Ascending aorta (tissue), 2 donors: ENCODE data around the gene NT5DC1. TPM values are rescaled to one million over a fixed set of nuclear protein-coding genes. Genes with fewer than 3 reads are reported as not detected.

Experiments used
- DNase-seq, 2 donors: peaks; one replicate each; pipeline ENCODE4 v3.0.0-alpha.2; 2019; ENCODE audit warnings: low spot score in 2 of 2
- H3K27ac ChIP-seq, 2 donors: fragments of 200-600 bp; sonication (generic); one replicate each; pipeline ENCODE4 v1.5.1; 2016 to 2017; ENCODE audit warnings: mild to moderate bottlenecking in 1 of 2
- H3K27me3 ChIP-seq: fragments of 200-600 bp; sonication (generic); one replicate; pipeline ENCODE4 v1.5.1; 2017
- H3K36me3 ChIP-seq, 2 donors: fragments of 200-600 bp; sonication (generic); one replicate each; pipeline ENCODE4 v1.5.1; 2016
- H3K4me1 ChIP-seq, 2 donors: fragments of 200-600 bp; sonication (generic); one replicate each; pipeline ENCODE4 v1.5.1; 2016 to 2017; ENCODE audit warnings: mild to moderate bottlenecking in 1 of 2
- H3K4me3 ChIP-seq, 2 donors: fragments of 200-600 bp; sonication (generic); one replicate each; pipeline ENCODE4 v1.5.1; 2016 to 2017; ENCODE audit warnings: mild to moderate bottlenecking in 1 of 2
- H3K9me3 ChIP-seq, 2 donors: fragments of 200-600 bp; sonication (generic); one replicate each; pipeline ENCODE4 v1.5.1; 2016
- CTCF ChIP-seq, 3 experiments: fragments of 200-600 bp in 2 of 3; fragments of 450-650 bp in 1 of 3; sonication (generic) in 2 of 3; IDR thresholded peaks; one replicate each; pipeline ENCODE4 v1.5.1; 2016 to 2019; ENCODE audit warnings: antibody characterized with exemption in 3 of 3, mild to moderate bottlenecking in 1 of 3, moderate library complexity in 1 of 3
- intact Hi-C: fragments of 100-400 bp; cut with DNase I; formaldehyde crosslinking; loops from one replicate; pipeline ENCODE4 v1.15.1; 2023
- total RNA-seq: library from RNA; depleted of rRNA; stranded (reverse); fragments of >200 nt; gene quantifications from one replicate; pipeline ENCODE4 v1.1.0, GENCODE V29; 2016

NT5DC1 gene
- total RNA-seq, 1 donor from 2014 or later: 4.6 TPM

GRCh38 chr6:116101302-116101718 is 657 bp downstream of the NT5DC1 start:
- H3K9me3 ChIP-seq: peaks cover 0 to 3% of the 10 kb centered on the region in 2 donors
- no peaks in the 10 kb centered on the region for H3K27me3 ChIP-seq
- H3K4me1 ChIP-seq: peaks cover 9 to 33% of the 10 kb centered on the region in 2 donors
- peak overlapping the region; percentile 94 to 98 for H3K27ac ChIP-seq
- no peak for TF ChIP-seq CTCF (IDR thresholded peaks at IDR 0.05)
- DNase-seq: no peak
- H3K36me3 ChIP-seq: no peaks in the 10 kb centered on the region
- intact Hi-C loops: loop anchor here (2.0 to 10.0 kb wide), 2 partner anchors 151 to 167 kb away; no protein-coding TSS in a partner anchor
- H3K4me3 ChIP-seq: peak overlapping the region; percentile 84 to 85

GRCh38 chr6:116101790-116102189 is 1.1 kb downstream of the NT5DC1 start:
- peak overlapping the region; percentile 94 to 98 for H3K27ac ChIP-seq
- DNase-seq: no peak

GRCh38 chr6:116102873-116103272 is 2.2 kb downstream of the NT5DC1 start:
- Histone ChIP-seq H3K36me3 (no peaks in the 10 kb centered on the region), H3K9me3 (no peaks in the 10 kb centered on the region), H3K4me1 (peaks cover 9 to 33% of the 10 kb centered on the region in 2 donors), H3K27me3 (no peaks in the 10 kb centered on the region), H3K4me3 (peak overlapping the region in 1 of 2 donors; percentile 85), H3K27ac (no peak overlapping the region)
- intact Hi-C loops: loop anchor here (10.0 kb wide), 1 partner anchor 168 kb away; no protein-coding TSS in a partner anchor
- DNase-seq: no peak
- TF ChIP-seq CTCF (IDR thresholded peaks at IDR 0.05): no peak

More at GRCh38 chr6:116101790-116102189, 1.1 kb downstream of the NT5DC1 start:
- no peaks in the 10 kb centered on the region for H3K27me3 ChIP-seq
- peaks cover 9 to 33% of the 10 kb centered on the region in 2 donors for H3K4me1 ChIP-seq
- H3K4me3 ChIP-seq: peak overlapping the region; percentile 84 to 85
- TF ChIP-seq CTCF (IDR thresholded peaks at IDR 0.05): no peak
- H3K9me3 ChIP-seq: no peaks in the 10 kb centered on the region
- intact Hi-C loops: loop anchor here (2.0 to 10.0 kb wide), 2 partner anchors 151 to 167 kb away; no protein-coding TSS in a partner anchor
- no peaks in the 10 kb centered on the region for H3K36me3 ChIP-seq

- no peak for TF ChIP-seq CTCF (IDR thresholded peaks at IDR 0.05)
- no peaks in the 10 kb centered on the region for H3K9me3 ChIP-seq
- H3K4me3 ChIP-seq: no peak overlapping the region
- H3K36me3 ChIP-seq: peaks cover 0 to 12% of the 10 kb centered on the region in 2 donors
- H3K27me3 ChIP-seq: no peaks in the 10 kb centered on the region
- no peak for DNase-seq
- H3K27ac ChIP-seq: no peak overlapping the region
- intact Hi-C loops: loop anchor here (10.0 kb wide), 1 partner anchor 170 kb away; no protein-coding TSS in a partner anchor
- H3K4me1 ChIP-seq: peaks cover 9 to 31% of the 10 kb centered on the region in 2 donors
Measured at GRCh38 chr6:116104636-116105035, 4.0 kb downstream of the NT5DC1 start.

- Histone ChIP-seq H3K27me3 (no peaks in the 10 kb centered on the region), H3K36me3 (peaks cover 6 to 18% of the 10 kb centered on the region in 2 donors), H3K4me3 (no peak overlapping the region), H3K9me3 (no peaks in the 10 kb centered on the region), H3K4me1 (peaks cover 9 to 30% of the 10 kb centered on the region in 2 donors), H3K27ac (no peak overlapping the region)
- intact Hi-C loops: loop anchor here (10.0 kb wide), 1 partner anchor 170 kb away; no protein-coding TSS in a partner anchor
- no peak for DNase-seq
- TF ChIP-seq CTCF (IDR thresholded peaks at IDR 0.05): no peak
Measured at GRCh38 chr6:116105247-116105646, 4.6 kb downstream of the NT5DC1 start.
